ENCODE data around the gene ACP3. TPM values are rescaled to one million over a fixed set of nuclear protein-coding genes. Genes with fewer than 3 reads are reported as not detected.

Gene ACP3
- total RNA-seq, 1 donor from 2014 or later, result 1.3 TPM

GRCh38 chr3:132352556-132353143, 35.4 kb downstream of the ACP3 start:
- TF ChIP-seq CTCF (IDR thresholded peaks at IDR 0.05; ENCODE audit: borderline replicate concordance), result peak; percentile 95
- Histone ChIP-seq H3K4me3 (no peak overlapping the region), H3K27ac (replicated peaks) (no peak overlapping the region), H3K27me3 (ENCODE audit: low read depth) (peaks cover 13% of the 10 kb centered on the region), H3K9me3 (replicated peaks) (no peaks in the 10 kb centered on the region), H3K36me3 (no peaks in the 10 kb centered on the region), H3K4me1 (no peaks in the 10 kb centered on the region)
- no peak for DNase-seq
- intact Hi-C loops (cut with micrococcal nuclease), result no loop called here

GRCh38 chr3:132354916-132355702, 37.9 kb downstream of the ACP3 start:
- Histone ChIP-seq H3K4me1 (no peaks in the 10 kb centered on the region), H3K27me3 (ENCODE audit: low read depth) (peaks cover 13% of the 10 kb centered on the region), H3K4me3 (no peak overlapping the region), H3K9me3 (replicated peaks) (no peaks in the 10 kb centered on the region), H3K27ac (replicated peaks) (no peak overlapping the region), H3K36me3 (no peaks in the 10 kb centered on the region)
- intact Hi-C loops (cut with micrococcal nuclease), result no loop called here
- no peak for DNase-seq
- no peak for TF ChIP-seq CTCF (IDR thresholded peaks at IDR 0.05; ENCODE audit: borderline replicate concordance)

- DNase-seq, result no peak
- Histone ChIP-seq H3K36me3 (no peaks in the 10 kb centered on the region), H3K4me3 (no peak overlapping the region), H3K27me3 (ENCODE audit: low read depth) (peaks cover 13% of the 10 kb centered on the region), H3K9me3 (replicated peaks) (no peaks in the 10 kb centered on the region), H3K4me1 (no peaks in the 10 kb centered on the region), H3K27ac (replicated peaks) (no peak overlapping the region)
- TF ChIP-seq CTCF (IDR thresholded peaks at IDR 0.05; ENCODE audit: borderline replicate concordance), result no peak
- intact Hi-C loops (cut with micrococcal nuclease), result no loop called here
These were observed 39.4 kb downstream of the ACP3 start for GRCh38 chr3:132356568-132356967.

GRCh38 chr3:132360717-132361116, 43.5 kb downstream of the ACP3 start:
- Histone ChIP-seq H3K4me1 (no peaks in the 10 kb centered on the region), H3K36me3 (no peaks in the 10 kb centered on the region)
- no peak for TF ChIP-seq CTCF (IDR thresholded peaks at IDR 0.05; ENCODE audit: borderline replicate concordance)

GRCh38 chr3:132362329-132362728, 45.1 kb downstream of the ACP3 start:
- Histone ChIP-seq H3K9me3 (replicated peaks) (no peaks in the 10 kb centered on the region), H3K4me3 (no peak overlapping the region), H3K36me3 (no peaks in the 10 kb centered on the region), H3K4me1 (no peaks in the 10 kb centered on the region), H3K27ac (replicated peaks) (no peak overlapping the region), H3K27me3 (ENCODE audit: low read depth) (peaks cover 5% of the 10 kb centered on the region)
- DNase-seq, result no peak
- TF ChIP-seq CTCF (IDR thresholded peaks at IDR 0.05; ENCODE audit: borderline replicate concordance), result no peak
- intact Hi-C loops (cut with micrococcal nuclease), result no loop called here

More at GRCh38 chr3:132360717-132361116, 43.5 kb downstream of the ACP3 start:
- Histone ChIP-seq H3K4me3 (no peak overlapping the region), H3K9me3 (replicated peaks) (no peaks in the 10 kb centered on the region), H3K27me3 (ENCODE audit: low read depth) (peaks cover 8% of the 10 kb centered on the region), H3K27ac (replicated peaks) (no peak overlapping the region)
- intact Hi-C loops (cut with micrococcal nuclease), result no loop called here
- no peak for DNase-seq

Data from left ventricle myocardium inferior (tissue), 1 donor.